Activated naive CD8-positive, alpha-beta T cell treated with anti-CD3 and anti-CD28 coated beads, Interleukin-2, amount 50 U/mL, for 16 hours (primary cell): ENCODE results near the gene MAP3K9.

Experiments used
- DNase-seq: peaks from one replicate; pipeline ENCODE4 v3.0.0-alpha.2; 2020; ENCODE audit warnings: low read depth, low spot score

MAP3K9 gene

DNA sequence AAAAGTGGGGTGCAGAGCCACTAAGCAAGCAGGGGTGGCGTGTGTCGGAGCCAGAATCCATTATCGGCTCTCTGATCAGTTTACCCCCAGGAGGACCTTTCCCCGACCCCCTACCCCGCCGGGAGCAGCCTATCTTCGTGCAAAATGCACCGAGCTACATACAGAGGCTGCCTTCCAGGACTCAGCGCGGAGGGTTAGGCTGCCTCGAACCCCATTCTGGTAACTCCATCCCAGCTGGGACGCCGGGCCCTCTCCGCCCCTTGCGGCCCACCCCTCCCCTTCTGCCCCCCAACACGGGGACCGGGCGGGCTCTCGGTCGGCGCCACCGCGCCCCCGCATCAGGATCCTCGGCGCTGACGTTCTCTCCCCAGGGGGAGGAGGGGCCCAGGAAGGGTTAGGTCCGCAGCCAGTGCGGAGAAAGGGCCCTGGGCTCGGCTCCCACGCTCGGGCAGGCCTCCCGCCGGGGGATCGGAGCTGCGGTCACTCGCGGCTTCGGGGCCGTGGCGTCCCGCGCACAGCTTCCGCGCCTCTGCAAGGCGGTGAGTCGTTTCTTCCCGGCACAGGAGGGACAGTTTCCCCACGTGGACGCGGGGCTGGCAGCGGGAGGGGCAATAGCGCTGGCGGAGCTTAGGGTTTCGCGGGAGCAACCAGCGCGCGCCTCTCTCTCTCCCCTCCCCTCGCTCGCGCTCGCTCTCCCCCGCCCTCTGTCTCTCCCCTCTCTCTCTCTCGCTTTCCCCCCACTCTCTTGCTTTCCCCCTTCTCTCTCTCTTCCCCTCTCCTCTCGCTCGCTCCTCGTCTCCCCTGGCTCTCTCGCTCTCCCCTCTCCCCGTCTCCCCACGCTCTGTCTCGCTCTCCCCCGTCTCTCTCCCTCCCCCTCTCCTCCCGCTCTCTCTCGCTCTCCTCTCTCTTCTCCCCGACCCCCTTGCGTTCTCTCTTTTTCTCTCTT lies 12.5 kb upstream of the MAP3K9 start:
- peak; percentile 18 for DNase-seq

DNA sequence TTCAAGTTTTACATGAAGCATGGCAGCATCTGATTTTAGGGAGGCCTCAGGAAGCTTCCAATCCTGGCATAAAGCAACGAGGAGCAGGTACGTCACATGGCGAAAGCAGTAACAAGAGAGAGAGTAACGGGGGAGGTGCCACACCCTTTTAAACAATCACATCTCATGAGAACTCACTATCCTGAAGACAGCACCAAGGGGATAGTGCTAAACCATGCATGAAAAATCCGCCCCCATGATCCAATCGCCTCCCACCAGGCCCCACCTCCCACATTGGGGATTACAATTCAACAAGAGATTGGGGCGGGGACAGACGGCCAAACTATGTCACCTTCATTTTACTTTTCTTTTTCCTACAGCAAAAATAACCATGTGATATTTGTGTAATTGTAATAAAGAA lies 7.2 kb upstream of the MAP3K9 start:
- no peak for DNase-seq

DNA sequence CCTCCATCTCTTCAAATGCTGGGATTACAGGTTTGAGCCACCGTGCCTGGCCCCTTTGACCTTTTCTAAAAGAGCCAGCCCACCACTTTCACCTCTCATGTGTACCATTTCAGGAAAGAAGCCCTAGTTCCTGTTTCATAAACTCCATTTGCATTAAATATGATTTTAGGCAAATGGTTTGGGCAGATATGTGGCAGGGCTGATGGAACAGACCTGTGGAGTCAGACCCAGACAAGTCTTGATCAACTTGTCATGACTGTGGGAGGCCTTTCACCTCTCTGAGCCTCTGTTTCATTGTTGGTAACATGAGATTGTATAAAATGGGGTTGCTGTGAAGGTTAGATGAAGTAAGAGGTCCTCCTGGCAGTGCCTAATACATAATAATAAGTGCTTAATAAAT lies 5.2 kb upstream of the MAP3K9 start:
- DNase-seq = no peak

DNA sequence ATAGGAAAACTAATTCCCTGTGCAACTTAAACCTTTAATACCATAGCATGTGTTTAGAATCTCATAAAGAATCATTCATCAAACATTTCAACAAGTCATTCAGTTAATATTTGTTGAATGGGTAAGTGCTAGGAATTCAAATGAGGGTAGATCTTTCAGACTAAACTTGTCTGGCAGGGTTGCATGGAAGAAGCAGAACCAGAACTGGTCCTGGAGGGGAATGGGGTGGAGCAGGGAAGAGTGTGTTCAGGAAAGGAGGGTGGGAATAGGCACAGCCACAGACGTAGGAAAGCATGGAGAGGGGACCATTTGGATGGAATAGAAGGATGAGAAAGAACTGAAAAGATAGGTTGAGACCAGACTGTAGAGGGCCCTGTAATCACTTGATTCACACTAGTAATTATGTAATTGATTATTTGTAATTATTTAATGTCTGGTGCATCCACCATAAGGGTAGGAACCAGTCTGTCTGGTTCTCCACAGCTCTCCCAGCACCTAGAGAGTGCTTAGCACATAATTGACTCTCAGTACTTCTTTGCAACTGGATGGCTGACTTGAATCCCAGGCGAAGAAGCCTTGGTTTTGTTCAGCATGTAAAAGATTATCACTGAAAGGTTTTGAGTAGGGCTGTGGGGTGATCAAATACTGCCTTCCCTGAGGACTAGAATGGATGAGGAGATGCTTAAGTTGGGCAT lies 3.0 kb upstream of the MAP3K9 start:
- DNase-seq = no peak

DNA sequence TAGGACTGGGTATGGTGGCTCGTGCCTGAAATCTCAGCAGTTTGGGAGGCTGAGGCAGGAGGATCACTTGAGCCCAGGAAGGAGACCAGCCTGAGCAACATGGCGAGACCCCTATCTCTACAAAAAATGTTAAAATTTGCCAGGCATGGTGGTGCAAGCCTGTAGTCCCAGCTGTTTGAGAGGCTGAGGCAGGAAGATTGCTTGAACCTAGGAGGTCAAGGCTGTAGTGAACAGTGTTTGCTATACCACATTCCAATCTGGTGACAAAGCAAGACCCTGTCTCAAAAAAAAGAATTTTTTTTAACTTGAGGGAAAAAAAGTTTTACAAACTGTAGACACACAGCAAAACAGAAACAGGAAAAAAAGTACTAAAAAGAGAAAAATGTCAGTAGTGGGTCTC lies 2.3 kb upstream of the MAP3K9 start:
- no peak for DNase-seq

DNA sequence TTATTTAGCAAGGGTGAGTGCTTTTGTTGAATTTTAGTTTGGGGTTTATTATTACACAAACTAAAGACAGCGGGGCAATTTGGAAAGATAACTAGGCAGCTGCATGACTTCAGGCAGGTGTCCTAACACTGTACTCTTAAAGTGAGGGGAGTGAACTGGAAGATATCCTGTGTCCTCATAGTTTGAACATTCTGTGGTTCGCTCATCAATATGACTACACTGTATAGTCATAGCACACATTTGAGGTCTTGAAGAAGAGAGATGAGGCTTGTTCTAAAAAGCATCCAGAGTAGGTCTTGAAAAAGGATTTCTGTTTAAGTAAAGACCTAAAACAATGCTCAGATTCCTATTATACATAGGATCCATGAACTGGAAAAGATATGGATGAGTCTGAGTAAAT lies 1.7 kb upstream of the MAP3K9 start:
- no peak for DNase-seq

DNA sequence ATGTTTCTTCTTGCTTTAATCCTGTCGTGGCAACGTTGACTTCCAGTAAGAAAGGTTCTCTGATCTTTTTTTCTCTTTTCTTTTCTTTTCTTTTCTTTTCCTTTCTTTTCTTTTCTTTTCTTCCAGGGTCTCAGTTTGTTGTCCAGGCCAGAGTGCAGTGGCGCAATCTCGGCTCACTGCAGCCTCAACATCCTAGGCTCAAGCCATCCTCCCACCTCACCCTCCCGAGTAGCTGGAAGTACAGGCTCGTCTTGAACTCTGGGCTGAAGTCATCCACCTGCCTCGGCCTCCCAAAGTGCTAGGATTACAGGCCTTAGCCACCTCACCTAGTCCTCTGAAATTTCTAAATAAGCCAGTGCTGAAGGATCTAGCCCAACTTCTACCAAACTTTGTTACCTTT lies 1.3 kb upstream of the MAP3K9 start:
- DNase-seq = no peak

DNA sequence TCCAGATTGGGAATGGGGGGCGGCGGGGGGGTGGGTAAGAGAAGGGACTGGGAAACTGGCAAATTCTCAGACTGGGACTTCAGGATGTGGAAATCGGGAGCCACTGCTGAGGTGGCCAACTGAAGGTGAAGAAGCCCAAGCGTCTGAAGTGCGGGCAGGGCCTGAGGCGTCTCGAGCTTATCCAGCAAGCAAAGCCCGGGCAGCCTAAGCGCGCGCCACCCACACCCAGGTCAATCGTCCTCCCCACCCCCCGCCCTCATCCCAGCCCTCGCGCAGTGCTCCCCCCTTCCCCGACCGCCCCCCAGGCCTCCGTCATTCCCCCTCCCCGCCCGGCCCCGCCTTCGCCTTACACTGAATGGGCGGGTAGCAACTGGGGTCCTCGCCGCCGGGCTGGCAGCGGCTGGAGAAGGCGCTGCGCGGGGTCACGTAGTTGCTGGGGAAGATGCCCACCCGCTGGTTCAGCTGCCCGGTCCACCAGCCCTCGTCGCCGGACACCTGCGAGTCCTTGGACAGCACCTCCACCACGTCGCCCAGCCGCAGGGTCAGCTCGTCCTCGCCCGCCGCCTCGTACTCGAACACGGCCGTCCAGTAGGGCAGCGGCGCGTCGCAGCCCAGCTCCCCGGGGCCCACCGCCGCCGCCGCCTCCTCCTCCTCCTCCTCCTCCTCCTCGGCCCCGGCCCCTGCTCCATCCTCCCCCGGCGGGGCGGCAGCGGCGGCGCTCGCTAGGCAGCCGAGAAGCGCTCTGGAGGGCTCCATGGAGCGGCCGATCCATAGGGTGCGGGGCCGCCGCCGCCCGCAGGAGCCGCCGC lies 693 bp downstream of the MAP3K9 start:
- DNase-seq = peak; percentile 5

DNA sequence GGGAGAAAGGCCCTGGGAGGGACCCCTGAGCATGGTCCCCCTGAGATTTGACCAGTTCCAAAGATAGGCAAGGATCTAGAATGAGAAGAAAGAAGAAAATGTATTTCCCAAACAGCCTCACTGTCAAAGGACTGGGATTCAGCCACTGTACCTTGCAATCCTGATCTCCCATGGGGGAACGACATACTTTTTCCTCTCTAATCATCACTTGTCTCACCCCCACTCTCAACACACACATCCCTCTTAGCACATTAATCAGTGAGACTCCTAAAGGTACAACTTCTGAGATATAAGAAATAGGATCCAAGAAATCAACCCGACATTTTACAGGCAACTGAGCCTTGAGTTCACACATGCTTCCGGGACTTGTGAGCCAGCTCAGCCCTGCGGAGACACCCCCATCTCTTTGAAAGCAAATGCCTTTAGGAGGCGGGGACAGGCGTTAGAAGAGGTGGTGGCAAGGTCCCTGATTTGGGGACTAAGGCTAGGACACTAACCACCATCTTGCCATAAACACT lies 1.4 kb downstream of the MAP3K9 start:
- DNase-seq = peak; percentile 16

DNA sequence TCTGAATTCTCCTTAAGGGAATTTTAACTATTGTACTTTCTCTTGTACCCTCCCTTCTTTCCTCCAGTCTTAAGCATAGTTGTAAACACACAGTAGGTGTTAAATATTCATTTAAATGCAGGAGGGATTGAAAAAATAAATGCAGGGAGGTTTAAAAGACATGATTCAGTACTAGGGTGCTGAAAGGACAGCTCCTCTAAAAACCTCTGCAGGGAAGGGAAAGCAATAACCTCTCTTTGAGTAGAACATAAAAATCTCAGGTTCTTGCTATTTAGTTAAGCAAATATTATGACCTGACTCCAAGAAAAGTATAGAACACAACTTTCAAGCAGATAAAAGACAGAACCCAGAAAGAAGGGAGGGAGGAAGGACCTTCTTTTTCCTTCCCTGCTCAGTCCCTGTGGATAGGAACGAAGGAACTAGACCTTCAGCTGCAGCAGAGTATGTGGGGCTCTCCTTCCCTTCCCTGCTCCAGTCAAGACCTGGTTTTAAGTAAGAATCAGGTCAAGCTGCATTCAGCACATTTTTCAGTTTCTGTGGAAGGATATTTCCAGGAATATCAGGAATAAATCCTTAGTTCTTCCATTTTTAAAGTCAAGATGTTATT lies 4.7 kb downstream of the MAP3K9 start:
- DNase-seq = no peak

DNA sequence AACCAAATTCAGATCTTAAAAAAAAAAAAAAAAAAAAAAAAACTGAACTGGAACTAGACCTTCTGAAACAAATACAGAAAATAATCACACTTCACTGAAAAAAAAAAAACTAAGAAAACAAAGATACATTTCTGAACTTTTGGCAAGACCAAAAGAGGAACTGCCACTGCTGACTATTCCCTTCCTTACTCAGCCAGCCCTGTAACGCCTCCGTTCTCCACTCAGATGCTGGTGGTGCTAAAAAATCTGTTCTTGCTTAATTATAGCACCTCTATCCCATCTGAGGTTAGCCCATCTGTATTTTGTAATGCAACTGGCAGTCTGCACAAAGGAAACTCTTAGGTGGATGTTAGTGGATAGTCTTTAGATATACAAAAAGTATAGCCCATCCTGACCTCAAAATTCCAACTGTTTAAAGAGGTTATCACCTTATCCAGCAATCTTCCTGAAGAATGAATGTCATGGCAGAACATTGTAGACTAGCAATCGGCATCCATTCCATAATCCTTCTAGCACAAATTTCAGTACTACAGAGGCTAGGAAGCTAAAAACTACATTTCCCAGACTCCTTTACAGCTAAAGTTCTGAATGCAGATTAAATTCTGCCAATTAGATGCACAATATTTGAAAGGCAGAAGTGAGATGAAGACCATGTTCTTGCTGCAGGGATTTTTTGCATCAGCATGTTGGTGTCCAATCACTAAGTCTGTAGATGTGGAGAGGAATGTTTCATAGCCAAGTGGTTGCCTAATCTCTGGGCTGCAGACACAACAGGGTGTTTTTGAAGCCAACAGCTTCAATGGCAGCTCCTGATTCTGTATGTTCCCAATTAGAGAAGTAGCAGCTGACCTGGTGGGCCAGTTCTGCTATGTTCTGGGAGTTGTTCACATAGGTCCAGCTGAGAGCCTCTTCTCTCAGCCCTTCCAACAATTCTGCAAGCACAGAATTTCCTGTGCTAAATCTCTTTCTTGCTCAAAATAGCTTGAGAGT lies 5.7 kb downstream of the MAP3K9 start:
- DNase-seq = no peak

DNA sequence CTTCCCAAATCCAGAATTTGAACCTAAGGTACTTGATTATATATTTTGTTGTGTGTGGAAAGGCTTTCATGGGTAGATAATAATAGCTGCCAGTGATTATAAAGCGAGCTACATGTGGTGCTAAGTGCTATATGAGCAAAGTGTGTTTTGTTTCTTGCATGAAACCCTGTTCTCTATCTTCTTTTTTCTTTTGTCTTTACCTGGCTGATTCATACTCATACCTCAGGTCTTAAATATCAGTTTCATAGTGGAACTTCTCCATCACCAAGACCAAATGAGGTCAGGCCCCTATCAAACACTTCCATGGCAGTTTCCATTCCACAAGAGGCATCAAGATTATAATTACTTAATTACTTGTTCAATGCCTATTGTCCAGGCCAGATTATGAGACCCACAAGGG lies 6.9 kb downstream of the MAP3K9 start:
- DNase-seq = no peak

DNA sequence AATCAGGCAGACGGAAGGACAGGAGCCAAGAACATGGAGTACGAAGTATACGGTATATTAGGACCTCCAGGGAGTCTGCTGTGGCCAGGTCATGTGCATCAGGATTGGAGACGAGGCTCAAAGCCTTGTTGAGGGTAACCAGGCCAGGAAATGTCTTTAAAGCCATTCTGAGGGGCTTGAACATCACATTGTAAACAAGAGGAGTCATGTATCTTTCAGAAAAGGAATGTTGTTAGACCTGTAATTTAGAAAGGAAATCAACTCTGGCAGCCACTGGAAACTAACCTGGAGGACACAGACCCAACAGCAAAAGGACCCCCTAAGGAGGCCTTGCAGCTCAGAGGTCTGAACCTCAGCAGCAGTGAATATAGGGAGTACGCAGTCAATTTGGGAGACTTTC lies 7.5 kb downstream of the MAP3K9 start:
- no peak for DNase-seq

DNA sequence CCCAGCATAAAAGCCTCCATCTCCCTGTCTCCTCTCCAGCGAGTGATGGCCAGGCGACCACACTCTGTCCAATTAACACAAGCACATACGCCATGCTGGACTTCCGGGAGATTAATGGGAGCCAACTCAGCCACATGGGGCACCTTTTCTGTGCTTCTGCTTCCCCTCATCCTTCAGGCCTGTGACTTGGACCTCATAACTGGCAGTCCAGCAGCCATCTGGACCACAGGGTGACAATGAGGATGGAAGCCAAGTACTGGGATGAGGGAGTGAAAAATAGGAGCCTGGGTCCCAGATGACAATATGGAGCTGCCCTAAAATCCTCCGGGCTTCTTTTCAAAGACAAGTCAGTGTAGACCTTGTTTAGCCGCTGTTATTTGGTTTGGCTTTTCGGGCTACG lies 12.8 kb downstream of the MAP3K9 start:
- no peak for DNase-seq

DNA sequence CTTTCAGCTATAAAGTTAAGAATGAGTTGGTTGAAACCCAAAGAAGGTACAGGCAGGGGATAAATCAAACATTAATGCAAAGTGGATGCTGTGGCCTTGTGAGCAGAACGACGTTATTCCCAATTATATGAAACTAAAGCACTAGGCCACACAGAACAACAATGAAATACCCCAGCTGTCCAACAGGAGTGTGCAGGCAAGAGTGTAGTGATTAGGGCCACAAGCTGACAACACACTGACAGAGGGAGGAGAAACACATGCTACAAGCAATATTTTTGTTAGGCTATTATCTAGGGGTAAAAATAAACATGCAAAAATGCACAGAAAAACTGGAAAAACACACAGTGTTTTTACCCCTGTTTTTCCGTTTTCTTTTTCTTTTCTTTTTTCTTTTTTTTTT lies 15.0 kb downstream of the MAP3K9 start:
- no peak for DNase-seq

DNA sequence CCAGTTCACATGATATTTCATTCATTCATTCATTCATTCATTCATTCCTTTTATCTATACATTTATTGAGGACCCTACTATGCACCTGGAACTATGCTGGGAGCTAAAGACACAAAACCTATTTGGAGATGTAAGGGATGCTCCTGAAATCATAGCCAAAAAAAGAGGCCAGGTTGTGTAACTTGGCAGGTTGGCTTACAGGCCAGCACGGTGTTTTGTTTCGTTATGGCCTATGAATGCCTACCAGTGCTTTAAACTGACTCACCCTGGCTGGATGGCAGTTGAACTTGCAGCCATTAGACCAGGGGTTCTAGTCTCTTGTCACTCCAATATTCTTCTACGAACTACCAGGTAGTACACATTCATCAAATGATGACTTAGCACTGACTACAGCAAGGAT lies 15.7 kb downstream of the MAP3K9 start:
- no peak for DNase-seq

DNA sequence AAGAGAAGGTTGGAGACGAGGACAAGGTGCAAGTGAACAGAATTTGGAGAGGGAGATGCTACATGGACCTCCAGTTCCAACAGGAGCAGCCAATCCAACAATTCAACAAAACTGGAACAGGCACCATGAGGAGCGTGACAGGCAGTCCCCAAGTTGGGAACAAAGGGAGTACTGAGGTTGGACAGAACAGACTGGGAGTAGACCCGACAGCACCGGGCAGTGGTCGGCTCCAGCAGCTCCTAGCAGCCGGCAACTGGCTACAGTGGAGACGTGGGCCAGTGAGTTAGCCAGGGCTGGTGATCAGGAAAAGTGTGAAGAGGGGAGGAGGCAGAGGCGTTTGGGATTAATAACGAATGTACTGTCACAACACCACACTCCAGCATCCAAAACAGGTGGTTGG lies 16.4 kb downstream of the MAP3K9 start:
- no peak for DNase-seq

DNA sequence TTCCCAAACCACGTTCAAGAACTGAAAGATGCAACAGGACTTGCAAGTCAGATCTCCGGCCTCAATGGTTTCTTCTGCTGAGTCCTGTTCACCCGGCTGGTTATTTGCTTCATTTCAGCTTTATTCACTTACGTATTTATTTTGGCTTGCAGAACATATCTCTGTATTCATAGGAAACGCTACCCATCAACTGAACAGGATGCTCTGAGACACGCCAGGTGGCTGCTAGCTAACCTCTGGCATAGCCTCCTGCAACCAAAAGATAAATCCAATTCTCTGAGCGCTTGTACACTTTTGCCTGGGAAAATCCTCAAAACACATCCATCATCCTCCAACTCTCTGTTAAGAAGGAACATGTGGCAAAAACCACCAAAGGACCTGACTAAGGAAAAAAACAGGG lies 17.3 kb downstream of the MAP3K9 start:
- no peak for DNase-seq

DNA sequence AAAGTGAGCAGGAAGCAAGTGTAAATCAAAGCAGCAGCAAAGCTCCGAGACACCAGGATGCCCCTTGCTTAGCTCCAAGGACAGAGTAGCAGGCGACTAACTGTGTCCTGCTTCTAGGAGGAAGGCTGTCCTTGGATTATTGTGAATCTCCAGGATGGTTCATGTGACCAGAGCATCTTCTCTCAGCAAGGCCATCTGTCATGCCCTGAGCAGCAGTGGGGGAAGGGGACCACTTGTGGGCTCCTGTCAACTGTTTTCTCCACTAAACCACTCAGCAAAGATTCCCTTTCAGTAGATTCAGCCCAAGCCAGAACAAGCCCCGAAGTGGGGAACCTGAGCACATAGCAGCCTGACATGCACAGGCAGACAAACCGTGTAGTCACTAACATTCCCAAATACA lies 19.4 kb downstream of the MAP3K9 start:
- no peak for DNase-seq

DNA sequence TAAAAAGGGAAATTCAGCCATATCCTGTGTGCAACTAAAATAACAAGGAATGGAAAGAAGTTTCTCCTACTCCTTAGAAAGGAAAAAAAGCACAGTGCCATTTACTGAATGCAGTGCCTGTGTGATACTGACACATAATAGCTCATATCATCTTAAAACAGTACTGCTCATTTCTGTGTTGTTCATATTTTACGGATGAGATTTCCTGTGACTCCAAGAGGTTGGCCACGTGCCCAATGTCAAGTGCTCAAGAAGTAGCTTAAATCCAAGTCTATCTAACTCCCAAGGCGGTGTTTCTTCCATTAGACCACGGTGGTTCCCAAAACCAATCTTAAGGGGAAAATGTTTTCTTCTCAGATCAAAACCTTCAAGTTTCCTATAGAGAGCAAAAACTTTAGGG lies 20.0 kb downstream of the MAP3K9 start:
- DNase-seq = no peak
